ENCODE results near the gene UNC5A.
"Not testable (repeated sequence)": the region's sequence is repeated elsewhere in the genome, so short reads cannot be mapped to it uniquely, and the experiment has no call there.

UNC5A gene

DNA sequence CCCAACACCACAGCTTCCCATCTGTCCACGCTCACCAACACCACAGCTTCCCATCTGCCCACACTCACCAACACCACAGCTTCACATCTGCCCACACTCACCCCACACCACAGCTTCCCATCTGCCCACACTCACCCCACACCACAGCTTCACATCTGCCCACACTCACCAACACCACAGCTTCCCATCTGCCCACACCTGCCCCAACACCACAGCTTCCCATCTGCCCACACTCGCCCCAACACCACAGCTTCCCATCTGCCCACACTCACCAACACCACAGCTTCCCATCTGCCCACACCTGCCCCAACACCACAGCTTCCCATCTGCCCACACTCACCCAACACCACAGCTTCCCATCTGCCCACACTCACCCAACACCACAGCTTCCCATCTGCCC is 62.2 kb downstream of the UNC5A start:
- peaks cover 15% of the 10 kb centered on the region for H3K27me3 ChIP-seq (ENCODE audit: control insufficient read depth, insufficient read depth, low read length)
- not testable (repeated sequence) for H3K36me3 ChIP-seq (ENCODE audit: control insufficient read depth, insufficient read depth, low read length); H3K27ac ChIP-seq (ENCODE audit: low read depth, low read length); H3K9ac ChIP-seq (ENCODE audit: low read length); H3K4me3 ChIP-seq (ENCODE audit: low read length); H3K4me1 ChIP-seq (ENCODE audit: control insufficient read depth, insufficient read depth, low read length)

- not testable (repeated sequence) for H3K27ac ChIP-seq (ENCODE audit: low read depth, low read length); H3K4me3 ChIP-seq (ENCODE audit: low read length); H3K9ac ChIP-seq (ENCODE audit: low read length); H3K4me1 ChIP-seq (ENCODE audit: control insufficient read depth, insufficient read depth, low read length); H3K36me3 ChIP-seq (ENCODE audit: control insufficient read depth, insufficient read depth, low read length)
- H3K27me3 ChIP-seq (ENCODE audit: control insufficient read depth, insufficient read depth, low read length), result peaks cover 15% of the 10 kb centered on the region
Observed at GRCh38 chr5:176873011-176873410, 62.7 kb downstream of the UNC5A start.

DNA sequence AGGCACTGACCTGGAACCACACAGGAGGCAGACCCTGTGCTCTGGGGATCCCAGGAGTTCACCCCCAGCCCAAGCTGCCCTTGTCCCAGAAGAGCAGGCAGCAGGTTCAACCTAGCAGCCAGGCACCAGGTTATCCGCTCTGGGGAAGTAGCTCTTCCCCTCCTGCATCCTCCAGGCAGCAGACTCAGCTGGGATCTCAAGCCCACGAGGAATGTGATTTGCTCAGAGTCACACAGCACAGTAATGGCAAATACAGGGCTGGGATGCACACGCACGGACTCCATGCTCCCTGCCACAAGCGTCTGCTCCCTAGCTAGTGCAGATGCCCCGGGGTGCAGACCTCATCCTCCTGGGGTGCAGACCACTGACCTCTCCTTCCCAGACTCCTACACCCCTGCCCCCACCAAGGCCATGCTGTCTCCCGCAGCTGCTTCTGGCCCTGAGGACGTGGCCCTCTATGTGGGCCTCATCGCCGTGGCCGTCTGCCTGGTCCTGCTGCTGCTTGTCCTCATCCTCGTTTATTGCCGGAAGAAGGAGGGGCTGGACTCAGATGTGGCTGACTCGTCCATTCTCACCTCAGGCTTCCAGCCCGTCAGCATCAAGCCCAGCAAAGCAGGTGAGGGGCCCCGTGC is 63.3 kb downstream of the UNC5A start:
- Histone ChIP-seq H3K27ac (ENCODE audit: low read depth, low read length) (no peak overlapping the region), H3K4me3 (ENCODE audit: low read length) (no peak overlapping the region), H3K4me1 (ENCODE audit: control insufficient read depth, insufficient read depth, low read length) (no peaks in the 10 kb centered on the region), H3K27me3 (ENCODE audit: control insufficient read depth, insufficient read depth, low read length) (peaks cover 15% of the 10 kb centered on the region), H3K36me3 (ENCODE audit: control insufficient read depth, insufficient read depth, low read length) (no peaks in the 10 kb centered on the region), H3K9ac (ENCODE audit: low read length) (no peak overlapping the region)

DNA sequence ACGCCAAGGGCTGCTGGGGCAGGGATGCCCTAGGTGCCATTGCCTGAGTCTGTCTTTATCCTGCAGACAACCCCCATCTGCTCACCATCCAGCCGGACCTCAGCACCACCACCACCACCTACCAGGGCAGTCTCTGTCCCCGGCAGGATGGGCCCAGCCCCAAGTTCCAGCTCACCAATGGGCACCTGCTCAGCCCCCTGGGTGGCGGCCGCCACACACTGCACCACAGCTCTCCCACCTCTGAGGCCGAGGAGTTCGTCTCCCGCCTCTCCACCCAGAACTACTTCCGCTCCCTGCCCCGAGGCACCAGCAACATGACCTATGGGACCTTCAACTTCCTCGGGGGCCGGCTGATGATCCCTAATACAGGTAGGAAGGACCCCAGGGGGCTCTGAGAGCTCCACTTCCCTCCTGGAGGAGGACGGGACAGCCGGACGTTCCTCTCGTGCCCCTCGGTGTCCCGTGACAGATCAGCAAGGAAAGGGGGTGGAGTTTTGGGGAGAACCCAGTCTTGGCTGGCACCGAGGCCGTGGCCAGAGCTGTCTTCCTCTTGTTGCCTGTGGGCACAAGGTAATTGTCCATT is 63.9 kb downstream of the UNC5A start:
- H3K9ac ChIP-seq (ENCODE audit: low read length), result no peak overlapping the region
- H3K27me3 ChIP-seq (ENCODE audit: control insufficient read depth, insufficient read depth, low read length), result peaks cover 15% of the 10 kb centered on the region
- no peaks in the 10 kb centered on the region for H3K36me3 ChIP-seq (ENCODE audit: control insufficient read depth, insufficient read depth, low read length)
- H3K4me3 ChIP-seq (ENCODE audit: low read length), result no peak overlapping the region
- H3K4me1 ChIP-seq (ENCODE audit: control insufficient read depth, insufficient read depth, low read length), result no peaks in the 10 kb centered on the region
- H3K27ac ChIP-seq (ENCODE audit: low read depth, low read length), result no peak overlapping the region

- H3K27me3 ChIP-seq (ENCODE audit: control insufficient read depth, insufficient read depth, low read length), result peaks cover 15% of the 10 kb centered on the region
- H3K4me3 ChIP-seq (ENCODE audit: low read length), result no peak overlapping the region
- H3K4me1 ChIP-seq (ENCODE audit: control insufficient read depth, insufficient read depth, low read length), result no peaks in the 10 kb centered on the region
- no peaks in the 10 kb centered on the region for H3K36me3 ChIP-seq (ENCODE audit: control insufficient read depth, insufficient read depth, low read length)
- H3K27ac ChIP-seq (ENCODE audit: low read depth, low read length), result no peak overlapping the region
- H3K9ac ChIP-seq (ENCODE audit: low read length), result no peak overlapping the region
Observed at GRCh38 chr5:176875014-176875550, 64.7 kb downstream of the UNC5A start.

- Histone ChIP-seq H3K4me3 (ENCODE audit: low read length) (no peak overlapping the region), H3K36me3 (ENCODE audit: control insufficient read depth, insufficient read depth, low read length) (no peaks in the 10 kb centered on the region), H3K27ac (ENCODE audit: low read depth, low read length) (no peak overlapping the region), H3K9ac (ENCODE audit: low read length) (no peak overlapping the region), H3K27me3 (ENCODE audit: control insufficient read depth, insufficient read depth, low read length) (peaks cover 15% of the 10 kb centered on the region), H3K4me1 (ENCODE audit: control insufficient read depth, insufficient read depth, low read length) (no peaks in the 10 kb centered on the region)
Observed at GRCh38 chr5:176875783-176876505, 65.6 kb downstream of the UNC5A start.

- H3K27ac ChIP-seq (ENCODE audit: low read depth, low read length), result no peak overlapping the region
- no peaks in the 10 kb centered on the region for H3K4me1 ChIP-seq (ENCODE audit: control insufficient read depth, insufficient read depth, low read length)
- no peak overlapping the region for H3K9ac ChIP-seq (ENCODE audit: low read length)
- H3K27me3 ChIP-seq (ENCODE audit: control insufficient read depth, insufficient read depth, low read length), result peaks cover 15% of the 10 kb centered on the region
- H3K36me3 ChIP-seq (ENCODE audit: control insufficient read depth, insufficient read depth, low read length), result no peaks in the 10 kb centered on the region
- H3K4me3 ChIP-seq (ENCODE audit: low read length), result no peak overlapping the region
Observed at GRCh38 chr5:176876506-176877431, 66.4 kb downstream of the UNC5A start.

- Histone ChIP-seq H3K27ac (ENCODE audit: low read depth, low read length) (no peak overlapping the region), H3K9ac (ENCODE audit: low read length) (no peak overlapping the region), H3K4me3 (ENCODE audit: low read length) (no peak overlapping the region), H3K36me3 (ENCODE audit: control insufficient read depth, insufficient read depth, low read length) (no peaks in the 10 kb centered on the region), H3K4me1 (ENCODE audit: control insufficient read depth, insufficient read depth, low read length) (no peaks in the 10 kb centered on the region), H3K27me3 (ENCODE audit: control insufficient read depth, insufficient read depth, low read length) (peaks cover 15% of the 10 kb centered on the region)
Observed at GRCh38 chr5:176877793-176878331, 67.5 kb downstream of the UNC5A start.

GRCh38 chr5:176878463-176878862 is 68.1 kb downstream of the UNC5A start:
- H3K4me1 ChIP-seq (ENCODE audit: control insufficient read depth, insufficient read depth, low read length), result no peaks in the 10 kb centered on the region
- no peak overlapping the region for H3K27ac ChIP-seq (ENCODE audit: low read depth, low read length)
- peaks cover 15% of the 10 kb centered on the region for H3K27me3 ChIP-seq (ENCODE audit: control insufficient read depth, insufficient read depth, low read length)
- no peak overlapping the region for H3K9ac ChIP-seq (ENCODE audit: low read length)
- no peaks in the 10 kb centered on the region for H3K36me3 ChIP-seq (ENCODE audit: control insufficient read depth, insufficient read depth, low read length)
- H3K4me3 ChIP-seq (ENCODE audit: low read length), result no peak overlapping the region

DNA sequence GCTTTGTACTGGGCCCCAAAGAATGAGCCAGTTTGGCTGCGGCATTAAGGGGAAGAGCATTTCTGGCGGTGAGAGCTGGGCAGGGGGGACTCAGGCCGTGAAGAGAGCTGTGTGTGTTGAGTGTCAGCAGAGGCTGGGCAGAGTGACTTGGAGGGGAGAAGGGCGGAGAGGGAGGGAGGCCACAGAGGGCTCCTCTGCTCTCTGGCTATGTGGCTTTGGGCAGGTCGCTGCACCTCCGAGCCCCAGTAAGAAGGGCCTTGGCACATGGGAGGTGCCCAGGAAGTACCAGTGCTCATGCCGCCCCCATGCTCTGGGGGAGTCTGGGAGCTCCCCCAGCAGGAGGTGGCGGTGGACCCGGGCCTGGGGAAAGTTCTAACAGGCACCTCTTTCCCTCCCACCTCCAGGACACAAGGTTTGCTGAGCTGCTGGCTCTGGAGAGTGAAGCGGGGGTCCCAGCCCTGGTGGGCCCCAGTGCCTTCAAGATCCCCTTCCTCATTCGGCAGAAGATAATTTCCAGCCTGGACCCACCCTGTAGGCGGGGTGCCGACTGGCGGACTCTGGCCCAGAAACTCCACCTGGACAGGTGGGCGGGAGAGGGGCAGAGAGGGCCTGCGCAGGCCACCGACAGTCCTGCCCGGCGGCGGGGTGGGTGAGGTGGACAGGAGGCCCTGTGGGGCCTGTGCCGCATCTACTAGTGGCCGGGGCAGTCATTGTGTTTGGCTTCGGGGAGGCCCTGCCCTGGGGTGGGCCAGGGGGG is 68.7 kb downstream of the UNC5A start:
- H3K27ac ChIP-seq (ENCODE audit: low read depth, low read length), result no peak overlapping the region
- H3K9ac ChIP-seq (ENCODE audit: low read length), result no peak overlapping the region
- H3K27me3 ChIP-seq (ENCODE audit: control insufficient read depth, insufficient read depth, low read length), result peaks cover 15% of the 10 kb centered on the region
- no peak overlapping the region for H3K4me3 ChIP-seq (ENCODE audit: low read length)
- no peaks in the 10 kb centered on the region for H3K4me1 ChIP-seq (ENCODE audit: control insufficient read depth, insufficient read depth, low read length)
- H3K36me3 ChIP-seq (ENCODE audit: control insufficient read depth, insufficient read depth, low read length), result no peaks in the 10 kb centered on the region

GRCh38 chr5:176879663-176880361 is 69.5 kb downstream of the UNC5A start:
- H3K9ac ChIP-seq (ENCODE audit: low read length), result no peak overlapping the region
- H3K27me3 ChIP-seq (ENCODE audit: control insufficient read depth, insufficient read depth, low read length), result peaks cover 15% of the 10 kb centered on the region
- H3K4me1 ChIP-seq (ENCODE audit: control insufficient read depth, insufficient read depth, low read length), result no peaks in the 10 kb centered on the region
- H3K27ac ChIP-seq (ENCODE audit: low read depth, low read length), result no peak overlapping the region
- no peaks in the 10 kb centered on the region for H3K36me3 ChIP-seq (ENCODE audit: control insufficient read depth, insufficient read depth, low read length)
- no peak overlapping the region for H3K4me3 ChIP-seq (ENCODE audit: low read length)
